GM23338 (cell line): ENCODE measurements around the gene TRIM54. TPM values are rescaled to one million over a fixed set of nuclear protein-coding genes. Genes with fewer than 3 reads are reported as not detected.
A peak's percentile ranks its signal among the peaks of the same experiment; 100 is the strongest.

Experiments used
- ATAC-seq: fragments of 200-7000 bp; cut with Tn5 transposase; 3 replicates; pipeline ENCODE4 v1.9.1; 2020
- DNase-seq: peaks from one replicate; pipeline ENCODE4 v3.0.0-alpha.2; 2015; ENCODE audit warnings: low spot score
- H2AFZ ChIP-seq: fragments of 200-600 bp; sonication (generic); 2 replicates; pipeline ENCODE4 v1.8.0; 2016; ENCODE audit warnings: antibody characterized with exemption, mild to moderate bottlenecking, moderate library complexity
- H3F3A ChIP-seq: fragments of 200-600 bp; sonication (generic); replicated peaks from 2 replicates; pipeline ENCODE4 v1.8.0; 2017; ENCODE audit warnings: antibody characterized with exemption, mixed run types, low read depth
- H3K27ac ChIP-seq: fragments of 200-600 bp; sonication (generic); 2 replicates; pipeline ENCODE4 v1.6.1; 2016; ENCODE audit warnings: low read depth
- H3K27me3 ChIP-seq: fragments of 200-600 bp; sonication (generic); 2 replicates; pipeline ENCODE4 v1.8.0; 2016; ENCODE audit warnings: mild to moderate bottlenecking, mixed run types, moderate library complexity; ENCODE audit not compliant: insufficient read depth
- H3K36me3 ChIP-seq: fragments of 200-600 bp; sonication (generic); 2 replicates; pipeline ENCODE4 v1.8.0; 2016; ENCODE audit warnings: mild to moderate bottlenecking; ENCODE audit not compliant: insufficient read depth
- H3K4me1 ChIP-seq: fragments of 200-600 bp; sonication (generic); 2 replicates; pipeline ENCODE4 v1.8.0; 2016; ENCODE audit warnings: mild to moderate bottlenecking, moderate library complexity; ENCODE audit not compliant: insufficient read depth
- H3K4me2 ChIP-seq: fragments of 200-600 bp; sonication (generic); 2 replicates; pipeline ENCODE4 v1.7.1; 2017; ENCODE audit warnings: mixed run types
- H3K4me3 ChIP-seq: fragments of 200-600 bp; sonication (generic); 2 replicates; pipeline ENCODE4 v1.6.1; 2016; ENCODE audit warnings: mixed run types
- H3K79me2 ChIP-seq: fragments of 200-600 bp; sonication (generic); replicated peaks from 2 replicates; pipeline ENCODE4 v1.8.0; 2017; ENCODE audit warnings: mild to moderate bottlenecking; ENCODE audit not compliant: insufficient read depth
- H3K9me2 ChIP-seq: fragments of 200-600 bp; sonication (generic); 2 replicates; pipeline ENCODE4 v1.8.0; 2017; ENCODE audit not compliant: insufficient read depth
- H4K20me1 ChIP-seq: fragments of 200-600 bp; sonication (generic); replicated peaks from 2 replicates; pipeline ENCODE4 v1.8.0; 2017; ENCODE audit warnings: mild to moderate bottlenecking; ENCODE audit not compliant: insufficient read depth
- H3K27ac Mint-ChIP-seq: 2 replicates; pipeline ENCODE4 v1.8.0; 2020; ENCODE audit warnings: inconsistent platforms, mild to moderate bottlenecking, moderate library complexity, mixed read lengths
- H3K27me3 Mint-ChIP-seq: 3 replicates; pipeline ENCODE4 v1.8.0; 2022; ENCODE audit warnings: low read depth, mild to moderate bottlenecking, moderate library complexity, mixed read lengths, inconsistent platforms; ENCODE audit not compliant: insufficient read depth, poor library complexity
- H3K36me3 Mint-ChIP-seq: 3 replicates; pipeline ENCODE4 v1.8.0; 2021; ENCODE audit warnings: low read depth, mild to moderate bottlenecking, inconsistent platforms, moderate library complexity, mixed read lengths
- H3K4me1 Mint-ChIP-seq: 3 replicates; pipeline ENCODE4 v1.8.0; 2020; ENCODE audit warnings: mild to moderate bottlenecking, inconsistent platforms, mixed read lengths
- H3K4me3 Mint-ChIP-seq: 3 replicates; pipeline ENCODE4 v1.8.0; 2021; ENCODE audit warnings: moderate library complexity, mild to moderate bottlenecking, inconsistent platforms, mixed read lengths
- H3K9me3 Mint-ChIP-seq: 3 replicates; pipeline ENCODE4 v1.8.0; 2020; ENCODE audit warnings: moderate library complexity, mild to moderate bottlenecking, inconsistent platforms, mixed read lengths
- CREB1 ChIP-seq: fragments of 250-450 bp; sonication (Bioruptor Pico); IDR thresholded peaks from 2 replicates; pipeline ENCODE4 v1.5.0; 2020; ENCODE audit warnings: low read depth, mild to moderate bottlenecking, moderate library complexity
- CTCF ChIP-seq, 2 experiments: fragments of 200-600 bp in 1 of 2; sonication (generic) in 1 of 2; conservative IDR thresholded peaks; 2 replicates each; pipeline versions ENCODE4 v1.5.1 to v1.6.1; 2016 to 2017; ENCODE audit warnings: antibody characterized with exemption in 2 of 2, low read depth in 2 of 2, mild to moderate bottlenecking in 2 of 2, moderate library complexity in 1 of 2
- ETS1 ChIP-seq: IDR thresholded peaks from 2 replicates; pipeline ENCODE4 v1.6.1; 2016; ENCODE audit warnings: antibody characterized with exemption
- EZH2 ChIP-seq: fragments of 200-600 bp; sonication (generic); IDR thresholded peaks from one replicate; pipeline ENCODE4 v1.8.0; 2017; ENCODE audit warnings: antibody characterized with exemption, mild to moderate bottlenecking, low read depth; ENCODE audit not compliant: unreplicated experiment
- EZH2phosphoT487 ChIP-seq: fragments of 200-600 bp; sonication (generic); IDR thresholded peaks from one replicate; pipeline ENCODE4 v1.8.1; 2018; ENCODE audit warnings: antibody characterized with exemption; ENCODE audit not compliant: unreplicated experiment
- JUNB ChIP-seq: IDR thresholded peaks from one replicate; pipeline ENCODE4 v1.6.1; 2016; ENCODE audit warnings: antibody characterized with exemption; ENCODE audit not compliant: unreplicated experiment
- NANOG ChIP-seq: IDR thresholded peaks from 2 replicates; pipeline ENCODE4 v1.6.1; 2016; ENCODE audit warnings: antibody characterized with exemption, borderline replicate concordance
- POLR2AphosphoS5 ChIP-seq: IDR thresholded peaks from 2 replicates; pipeline ENCODE4 v1.6.1; 2016; ENCODE audit warnings: antibody characterized with exemption, low read depth
- REST ChIP-seq: IDR thresholded peaks from one replicate; pipeline ENCODE4 v1.6.1; 2018; ENCODE audit warnings: antibody characterized with exemption; ENCODE audit not compliant: unreplicated experiment
- STAT1 ChIP-seq: IDR thresholded peaks from one replicate; pipeline ENCODE4 v1.6.1; 2016; ENCODE audit warnings: antibody characterized with exemption; ENCODE audit not compliant: unreplicated experiment
- ZNF114 ChIP-seq: fragments of 250-450 bp; sonication (Bioruptor Pico); IDR thresholded peaks from 2 replicates; pipeline ENCODE4 v1.5.0; 2020; ENCODE audit warnings: mild to moderate bottlenecking, moderate library complexity
- ZNF331 ChIP-seq: fragments of 250-450 bp; sonication (Bioruptor Pico); IDR thresholded peaks from 2 replicates; pipeline ENCODE4 v1.5.0; 2020; ENCODE audit warnings: low read depth, mild to moderate bottlenecking, moderate library complexity
- ZNF462 ChIP-seq: fragments of 250-450 bp; sonication (Bioruptor Pico); IDR thresholded peaks from 2 replicates; pipeline ENCODE4 v1.5.0; 2020; ENCODE audit warnings: mild to moderate bottlenecking, moderate library complexity
- polyA plus RNA-seq: library from polyadenylated mRNA; unstranded; fragments of >200 nt; fragmentation: Nextera tagmentation; extraction: Ambion mirVana; gene quantifications from 2 replicates; pipeline ENCODE4 v1.2.1, GENCODE V29; 2016
- total RNA-seq: library from RNA; depleted of rRNA; stranded (reverse); fragments of >200 nt; shearing (Covaris generic); gene quantifications from 2 replicates; pipeline ENCODE4 v1.2.3, GENCODE V29; 2014

The TRIM54 gene
- total and polyA plus RNA-seq, 2 experiments from 2014 or later, result 1.6 to 3.3 TPM

GRCh38 chr2:27261926-27262298 is 20.3 kb upstream of the TRIM54 start:
- no peaks in the 10 kb centered on the region for H3K9me2 ChIP-seq
- Mint-ChIP-seq H3K27me3 (peaks cover 47% of the 10 kb centered on the region), H3K27ac (no peak overlapping the region), H3K9me3 (no peaks in the 10 kb centered on the region), H3K4me3 (peak overlapping the region; percentile 82), H3K36me3 (no peaks in the 10 kb centered on the region; the same call in 2 of the 3 replicates), H3K4me1 (peaks cover 23% of the 10 kb centered on the region)
- peak overlapping the region; percentile 98 for H3K4me2 ChIP-seq
- no peak overlapping the region for H3K27ac ChIP-seq
- H3K36me3 ChIP-seq, result no peaks in the 10 kb centered on the region
- H3K79me2 ChIP-seq, result no peaks in the 10 kb centered on the region
- H4K20me1 ChIP-seq, result no peaks in the 10 kb centered on the region; the same call in 1 of the 2 replicates
- TF ChIP-seq CREB1, result no peak
- TF ChIP-seq EZH2phosphoT487, result peak; percentile 47
- no peak for TF ChIP-seq POLR2AphosphoS5
- TF ChIP-seq EZH2, result peak; percentile 60
- no peak for TF ChIP-seq JUNB
- no peak for TF ChIP-seq ETS1
- no peak for TF ChIP-seq ZNF462 (CRISPR knock-in tag)
- TF ChIP-seq ZNF331 (CRISPR knock-in tag), result no peak
- TF ChIP-seq NANOG, result no peak
- no peak for TF ChIP-seq CTCF (conservative IDR thresholded peaks at IDR 0.05; ENCODE audit: low read depth in 2 of 2)
- no peak for TF ChIP-seq REST
- no peak for TF ChIP-seq STAT1
- no peak for TF ChIP-seq ZNF114
- H3F3A ChIP-seq, result 0 out of 2 replicates have a peak, but pooled peaks cover 9% of the 10 kb centered on the region
- H3K27me3 ChIP-seq, result peaks cover 72% of the 10 kb centered on the region
- peak; percentile 1; the same call in 2 of the 3 replicates for ATAC-seq
- no peak for DNase-seq
- H2AFZ ChIP-seq, result peak overlapping the region; percentile 32; the same call in 1 of the 2 replicates
- peaks cover 17% of the 10 kb centered on the region for H3K4me1 ChIP-seq
- H3K4me3 ChIP-seq, result peak overlapping the region; percentile 82
